ENCODE results near the gene TRNAU1AP. TPM values are rescaled to one million over a fixed set of nuclear protein-coding genes. Genes with fewer than 3 reads are reported as not detected.
"Not testable (repeated sequence)": the region's sequence is repeated elsewhere in the genome, so short reads cannot be mapped to it uniquely, and the experiment has no call there.

TRNAU1AP gene
- total RNA-seq, 1 donor from 2014 or later: 39.8 TPM

DNA sequence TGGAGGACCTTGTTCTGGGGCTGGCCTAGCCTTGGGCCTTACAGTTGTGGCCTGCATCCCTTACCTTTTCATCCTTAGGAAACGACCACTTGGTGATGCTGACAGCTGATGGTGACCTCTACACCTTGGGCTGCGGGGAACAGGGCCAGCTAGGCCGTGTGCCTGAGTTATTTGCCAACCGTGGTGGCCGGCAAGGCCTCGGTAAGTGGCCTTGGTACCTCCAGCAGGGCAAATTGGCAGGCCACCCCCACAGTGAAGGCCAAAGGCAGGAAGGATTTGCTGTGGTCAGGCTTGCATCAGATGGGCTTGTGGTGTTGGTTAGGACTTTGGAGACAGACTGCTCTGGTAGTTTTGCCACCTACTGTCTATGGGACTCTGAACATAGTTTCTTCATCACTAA, 17.7 kb upstream of the TRNAU1AP start:
- Mint-ChIP-seq H3K9me3 (ENCODE audit: unreplicated experiment) (no peaks in the 10 kb centered on the region), H3K27ac (ENCODE audit: unreplicated experiment) (no peak overlapping the region), H3K4me1 (ENCODE audit: low read depth, unreplicated experiment) (peaks cover 8% of the 10 kb centered on the region), H3K36me3 (ENCODE audit: unreplicated experiment) (no peaks in the 10 kb centered on the region), H3K4me3 (ENCODE audit: unreplicated experiment) (no peak overlapping the region), H3K27me3 (ENCODE audit: unreplicated experiment) (no peaks in the 10 kb centered on the region)
- DNase-seq: no peak
- TF ChIP-seq, protein P1, sequence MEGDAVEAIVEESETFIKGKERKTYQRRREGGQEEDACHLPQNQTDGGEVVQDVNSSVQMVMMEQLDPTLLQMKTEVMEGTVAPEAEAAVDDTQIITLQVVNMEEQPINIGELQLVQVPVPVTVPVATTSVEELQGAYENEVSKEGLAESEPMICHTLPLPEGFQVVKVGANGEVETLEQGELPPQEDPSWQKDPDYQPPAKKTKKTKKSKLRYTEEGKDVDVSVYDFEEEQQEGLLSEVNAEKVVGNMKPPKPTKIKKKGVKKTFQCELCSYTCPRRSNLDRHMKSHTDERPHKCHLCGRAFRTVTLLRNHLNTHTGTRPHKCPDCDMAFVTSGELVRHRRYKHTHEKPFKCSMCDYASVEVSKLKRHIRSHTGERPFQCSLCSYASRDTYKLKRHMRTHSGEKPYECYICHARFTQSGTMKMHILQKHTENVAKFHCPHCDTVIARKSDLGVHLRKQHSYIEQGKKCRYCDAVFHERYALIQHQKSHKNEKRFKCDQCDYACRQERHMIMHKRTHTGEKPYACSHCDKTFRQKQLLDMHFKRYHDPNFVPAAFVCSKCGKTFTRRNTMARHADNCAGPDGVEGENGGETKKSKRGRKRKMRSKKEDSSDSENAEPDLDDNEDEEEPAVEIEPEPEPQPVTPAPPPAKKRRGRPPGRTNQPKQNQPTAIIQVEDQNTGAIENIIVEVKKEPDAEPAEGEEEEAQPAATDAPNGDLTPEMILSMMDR (IDR thresholded peaks at IDR 0.05; ENCODE audit: partially characterized antibody, unreplicated experiment): no peak

DNA sequence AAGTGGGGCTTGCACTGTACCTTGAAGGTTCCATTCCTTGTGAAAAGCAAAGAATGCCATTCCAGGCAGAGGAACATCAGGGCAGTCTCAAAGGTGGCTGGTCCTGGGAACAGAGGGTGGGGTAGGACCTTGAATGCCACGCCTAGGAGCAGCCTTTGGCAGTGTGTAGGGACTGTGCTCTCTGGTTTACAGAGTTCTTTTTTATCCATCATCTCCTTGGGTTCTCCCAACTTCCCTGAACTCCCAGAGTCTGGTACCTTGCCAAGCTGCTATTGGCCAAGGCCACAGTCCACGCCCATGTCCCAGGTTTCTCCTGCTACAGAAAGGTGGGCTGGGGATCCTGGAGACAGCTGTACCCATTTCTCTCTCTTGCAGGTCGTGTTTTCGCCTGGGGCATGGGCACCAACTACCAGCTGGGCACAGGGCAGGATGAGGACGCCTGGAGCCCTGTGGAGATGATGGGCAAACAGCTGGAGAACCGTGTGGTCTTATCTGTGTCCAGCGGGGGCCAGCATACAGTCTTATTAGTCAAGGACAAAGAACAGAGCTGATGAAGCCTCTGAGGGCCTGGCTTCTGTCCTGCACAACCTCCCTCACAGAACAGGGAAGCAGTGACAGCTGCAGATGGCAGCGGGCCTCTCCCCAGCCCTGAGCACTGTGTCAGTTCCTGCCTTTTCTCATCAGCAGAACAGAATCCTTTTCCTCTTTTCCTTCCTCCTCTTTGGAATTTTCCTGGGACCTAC, 15.3 kb upstream of the TRNAU1AP start:
- Mint-ChIP-seq H3K27me3 (ENCODE audit: unreplicated experiment) (no peaks in the 10 kb centered on the region), H3K4me1 (ENCODE audit: low read depth, unreplicated experiment) (peaks cover 8% of the 10 kb centered on the region), H3K36me3 (ENCODE audit: unreplicated experiment) (no peaks in the 10 kb centered on the region), H3K27ac (ENCODE audit: unreplicated experiment) (peak overlapping the region; percentile 90), H3K4me3 (ENCODE audit: unreplicated experiment) (peak overlapping the region; percentile 45), H3K9me3 (ENCODE audit: unreplicated experiment) (no peaks in the 10 kb centered on the region)
- TF ChIP-seq, protein P1 (IDR thresholded peaks at IDR 0.05; ENCODE audit: partially characterized antibody, unreplicated experiment): no peak
- no peak for DNase-seq

DNA sequence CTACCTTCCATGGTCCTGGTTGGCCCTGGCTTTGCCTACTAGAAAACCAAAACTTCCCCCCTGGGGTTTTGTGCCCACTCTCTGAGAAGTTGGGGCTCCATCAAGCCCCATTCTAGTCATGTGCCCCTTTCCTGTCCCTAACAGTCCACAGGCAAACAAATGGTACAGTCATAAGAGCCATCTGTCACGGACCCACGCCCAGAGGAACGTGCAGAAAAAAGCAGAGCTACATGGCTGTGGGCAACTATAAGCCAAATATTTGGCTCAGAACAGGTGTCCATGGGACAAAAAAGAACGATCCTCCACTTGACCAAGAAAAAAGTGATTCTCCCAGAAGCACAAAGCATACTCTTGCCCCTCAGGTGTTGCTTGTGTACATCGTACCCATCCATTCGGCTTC, 14.6 kb upstream of the TRNAU1AP start:
- Mint-ChIP-seq H3K36me3 (ENCODE audit: unreplicated experiment) (no peaks in the 10 kb centered on the region), H3K4me1 (ENCODE audit: low read depth, unreplicated experiment) (peaks cover 8% of the 10 kb centered on the region), H3K27ac (ENCODE audit: unreplicated experiment) (peak overlapping the region; percentile 90), H3K9me3 (ENCODE audit: unreplicated experiment) (no peaks in the 10 kb centered on the region), H3K27me3 (ENCODE audit: unreplicated experiment) (no peaks in the 10 kb centered on the region), H3K4me3 (ENCODE audit: unreplicated experiment) (peak overlapping the region; percentile 45)
- TF ChIP-seq, protein P1 (IDR thresholded peaks at IDR 0.05; ENCODE audit: partially characterized antibody, unreplicated experiment): no peak
- DNase-seq: no peak

DNA sequence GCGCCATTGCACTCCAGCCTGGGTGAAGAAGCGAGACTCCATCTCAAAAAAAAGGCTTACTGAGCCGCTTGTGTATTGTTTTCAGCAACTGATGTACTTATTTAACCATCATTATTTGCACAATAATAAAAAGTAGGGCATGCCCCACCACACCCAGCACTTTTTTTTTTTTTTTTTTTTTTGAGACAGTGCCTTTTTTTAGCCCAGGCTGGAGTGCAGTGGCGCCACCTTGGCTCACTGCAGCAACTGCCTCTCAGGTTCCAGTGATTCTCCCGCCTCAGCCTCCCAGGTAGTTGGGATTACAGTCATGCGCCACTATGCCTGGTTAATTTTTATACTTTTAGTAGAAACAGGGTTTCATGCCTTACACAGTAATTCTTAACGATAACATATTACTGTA, 12.2 kb upstream of the TRNAU1AP start:
- Mint-ChIP-seq H3K9me3 (ENCODE audit: unreplicated experiment) (no peaks in the 10 kb centered on the region), H3K4me3 (ENCODE audit: unreplicated experiment) (no peak overlapping the region), H3K36me3 (ENCODE audit: unreplicated experiment) (no peaks in the 10 kb centered on the region), H3K27me3 (ENCODE audit: unreplicated experiment) (no peaks in the 10 kb centered on the region), H3K4me1 (ENCODE audit: low read depth, unreplicated experiment) (peaks cover 8% of the 10 kb centered on the region), H3K27ac (ENCODE audit: unreplicated experiment) (no peak overlapping the region)
- TF ChIP-seq, protein P1 (IDR thresholded peaks at IDR 0.05; ENCODE audit: partially characterized antibody, unreplicated experiment): no peak
- DNase-seq: no peak

DNA sequence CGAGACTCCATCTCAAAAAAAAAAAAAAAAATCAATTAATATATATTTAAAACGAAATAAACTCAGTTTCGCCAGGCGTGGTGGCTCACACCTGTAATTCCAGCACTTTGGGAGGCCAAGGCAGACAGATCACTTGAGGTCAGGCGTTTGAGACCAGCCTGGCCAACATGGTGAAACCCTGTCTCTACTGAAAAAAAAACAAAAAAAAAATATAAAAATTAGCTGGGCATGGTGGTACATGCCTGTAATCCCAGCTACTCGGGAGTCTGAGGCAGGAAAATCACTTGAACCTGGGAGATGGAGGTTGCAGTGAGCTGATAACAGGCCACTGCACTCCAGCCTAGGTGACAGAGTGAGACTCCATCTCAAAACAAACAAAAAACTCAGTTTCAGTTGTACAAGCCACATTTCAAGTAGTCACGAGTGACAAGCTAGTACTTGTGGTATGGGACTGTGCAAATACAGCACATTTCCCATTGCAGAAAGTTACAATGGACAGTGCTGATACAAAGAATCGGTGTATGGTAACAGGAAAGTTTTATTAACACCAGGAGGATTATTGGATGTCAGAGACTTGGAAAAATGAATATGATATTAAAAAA, 11.4 kb upstream of the TRNAU1AP start:
- not testable (repeated sequence) for H3K9me3 Mint-ChIP-seq (ENCODE audit: unreplicated experiment); H3K4me3 Mint-ChIP-seq (ENCODE audit: unreplicated experiment); DNase-seq; H3K4me1 Mint-ChIP-seq (ENCODE audit: low read depth, unreplicated experiment); H3K27ac Mint-ChIP-seq (ENCODE audit: unreplicated experiment); H3K27me3 Mint-ChIP-seq (ENCODE audit: unreplicated experiment); H3K36me3 Mint-ChIP-seq (ENCODE audit: unreplicated experiment)

Data from glutamatergic neuron (in vitro differentiated cells).